Karpas-422 (cell line): ENCODE results near the gene RESP18. TPM values are rescaled to one million over a fixed set of nuclear protein-coding genes. Genes with fewer than 3 reads are reported as not detected.
"Not testable (repeated sequence)": the region's sequence is repeated elsewhere in the genome, so short reads cannot be mapped to it uniquely, and the experiment has no call there.

Experiments
- DNase-seq: peaks from one replicate; pipeline ENCODE4 v3.0.0-alpha.2; 2015
- H2AFZ ChIP-seq: fragments of 200-600 bp; sonication (generic); 2 replicates; pipeline ENCODE4 v1.6.1; 2014; ENCODE audit warnings: antibody characterized with exemption, low read length, mixed read lengths
- H3K27ac ChIP-seq: fragments of 200-600 bp; sonication (generic); 2 replicates; pipeline ENCODE4 v1.5.1; 2014; ENCODE audit warnings: mild to moderate bottlenecking, low read length, moderate library complexity
- H3K27me3 ChIP-seq: fragments of 200-600 bp; sonication (generic); 2 replicates; pipeline ENCODE4 v1.6.1; 2014; ENCODE audit warnings: low read length, mixed read lengths
- H3K36me3 ChIP-seq: fragments of 200-600 bp; sonication (generic); 2 replicates; pipeline ENCODE4 v1.6.1; 2014; ENCODE audit warnings: low read length, mixed read lengths; ENCODE audit not compliant: insufficient read depth
- H3K4me1 ChIP-seq: fragments of 200-600 bp; sonication (generic); 2 replicates; pipeline ENCODE4 v1.6.1; 2014; ENCODE audit warnings: mild to moderate bottlenecking, low read length, mixed read lengths
- H3K4me2 ChIP-seq: fragments of 200-600 bp; sonication (generic); 2 replicates; pipeline ENCODE4 v1.6.1; 2014; ENCODE audit warnings: low read length, low read depth, mild to moderate bottlenecking; ENCODE audit not compliant: poor library complexity, severe bottlenecking
- H3K4me3 ChIP-seq: fragments of 200-600 bp; sonication (generic); 2 replicates; pipeline ENCODE4 v1.5.1; 2014; ENCODE audit warnings: mild to moderate bottlenecking, antibody characterized with exemption, low read length, mixed read lengths
- H3K79me2 ChIP-seq: fragments of 200-600 bp; sonication (generic); 2 replicates; pipeline ENCODE4 v1.6.1; 2014; ENCODE audit warnings: mild to moderate bottlenecking, low read length, mixed read lengths
- H3K9ac ChIP-seq: fragments of 200-600 bp; sonication (generic); 2 replicates; pipeline ENCODE4 v1.6.0; 2014; ENCODE audit warnings: low read length
- H3K9me2 ChIP-seq: fragments of 200-600 bp; sonication (generic), shearing (Covaris generic); replicated peaks from 2 replicates; pipeline ENCODE4 v1.6.0; 2014; ENCODE audit warnings: mild to moderate bottlenecking, low read length, moderate library complexity; ENCODE audit not compliant: insufficient read depth
- H3K9me3 ChIP-seq: fragments of 300-700, 200-600 bp; sonication (generic); 2 replicates; pipeline ENCODE4 v1.6.1; 2014; ENCODE audit warnings: low read length, mixed read lengths
- H4K20me1 ChIP-seq: fragments of 200-600 bp; sonication (generic); 2 replicates; pipeline ENCODE4 v1.6.1; 2014; ENCODE audit warnings: mild to moderate bottlenecking, antibody characterized with exemption, low read length, low read depth; ENCODE audit not compliant: insufficient read depth
- total RNA-seq: library from RNA; depleted of rRNA; stranded (reverse); fragments of >200 nt; shearing (Covaris generic); gene quantifications from 2 replicates; pipeline ENCODE4 v1.2.3, GENCODE V29; 2014; ENCODE audit warnings: low replicate concordance

Gene RESP18
- total RNA-seq, 1 experiment from 2014 or later = not detected

DNA sequence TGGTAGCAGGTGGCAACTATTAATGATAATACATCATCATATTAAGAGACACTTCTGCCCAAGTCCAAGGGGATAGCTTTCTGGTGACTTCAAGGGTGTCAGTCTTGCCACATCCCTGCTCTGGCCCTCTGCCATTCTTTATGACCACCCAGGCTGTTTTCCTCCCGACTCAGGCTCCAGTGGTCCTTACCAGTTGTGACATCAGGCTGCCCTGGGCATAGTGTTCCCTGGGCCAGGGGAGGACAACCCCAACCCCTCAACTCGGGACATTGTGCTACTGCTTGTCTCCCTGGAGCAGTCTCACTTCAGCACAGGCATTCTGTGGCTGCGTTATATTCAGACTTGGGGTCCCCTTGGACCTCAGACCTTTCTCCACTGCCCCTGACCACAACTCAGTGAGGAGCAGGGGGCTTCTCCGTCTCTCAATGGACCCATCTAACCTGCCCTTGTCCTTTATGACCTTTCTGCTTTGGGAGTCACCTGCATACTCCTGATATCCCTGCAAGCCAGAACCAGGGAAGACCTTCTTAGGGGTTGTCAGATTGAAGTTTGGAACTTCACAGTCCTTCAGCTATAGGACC, 40.5 kb downstream of the RESP18 start:
- Histone ChIP-seq H3K79me2 (no peaks in the 10 kb centered on the region), H3K9me2 (no peaks in the 10 kb centered on the region), H3K9me3 (no peaks in the 10 kb centered on the region), H3K4me3 (no peak overlapping the region), H2AFZ (no peak overlapping the region), H3K4me2 (no peak overlapping the region), H3K36me3 (no peaks in the 10 kb centered on the region), H3K4me1 (peaks cover 12% of the 10 kb centered on the region), H3K9ac (no peak overlapping the region), H3K27me3 (0 out of 2 replicates have a peak, but pooled peaks cover 4% of the 10 kb centered on the region), H3K27ac (no peak overlapping the region), H4K20me1 (no peaks in the 10 kb centered on the region)
- DNase-seq = no peak

DNA sequence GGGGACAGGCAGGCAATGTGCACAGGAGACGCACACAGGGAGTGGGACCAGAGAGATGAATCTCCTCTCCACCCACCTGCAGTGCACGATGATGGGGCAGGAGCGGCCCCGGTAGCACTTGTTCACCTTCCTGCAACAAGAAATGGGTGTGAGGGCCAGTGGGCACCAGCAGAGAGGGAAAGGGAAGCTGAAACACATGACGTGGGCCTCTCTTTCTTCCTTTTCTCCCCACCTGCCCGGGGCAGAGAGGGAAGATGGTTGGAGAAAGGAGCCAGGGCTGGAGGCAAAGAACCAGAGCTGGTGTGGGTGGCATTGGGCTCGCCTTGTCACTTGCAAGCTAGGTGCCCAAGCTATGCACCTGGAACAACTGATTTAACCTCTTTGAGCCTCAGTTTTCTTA, 41.1 kb downstream of the RESP18 start:
- no peak overlapping the region for H3K9ac ChIP-seq
- H3K9me2 ChIP-seq = no peaks in the 10 kb centered on the region
- H3K4me2 ChIP-seq = no peak overlapping the region
- H3K36me3 ChIP-seq = no peaks in the 10 kb centered on the region
- peaks cover 12% of the 10 kb centered on the region for H3K4me1 ChIP-seq
- H4K20me1 ChIP-seq = no peaks in the 10 kb centered on the region
- no peak overlapping the region for H3K27ac ChIP-seq
- H2AFZ ChIP-seq = no peak overlapping the region
- no peaks in the 10 kb centered on the region for H3K9me3 ChIP-seq
- 0 out of 2 replicates have a peak, but pooled peaks cover 4% of the 10 kb centered on the region for H3K27me3 ChIP-seq
- no peaks in the 10 kb centered on the region for H3K79me2 ChIP-seq
- no peak for DNase-seq
- no peak overlapping the region for H3K4me3 ChIP-seq

DNA sequence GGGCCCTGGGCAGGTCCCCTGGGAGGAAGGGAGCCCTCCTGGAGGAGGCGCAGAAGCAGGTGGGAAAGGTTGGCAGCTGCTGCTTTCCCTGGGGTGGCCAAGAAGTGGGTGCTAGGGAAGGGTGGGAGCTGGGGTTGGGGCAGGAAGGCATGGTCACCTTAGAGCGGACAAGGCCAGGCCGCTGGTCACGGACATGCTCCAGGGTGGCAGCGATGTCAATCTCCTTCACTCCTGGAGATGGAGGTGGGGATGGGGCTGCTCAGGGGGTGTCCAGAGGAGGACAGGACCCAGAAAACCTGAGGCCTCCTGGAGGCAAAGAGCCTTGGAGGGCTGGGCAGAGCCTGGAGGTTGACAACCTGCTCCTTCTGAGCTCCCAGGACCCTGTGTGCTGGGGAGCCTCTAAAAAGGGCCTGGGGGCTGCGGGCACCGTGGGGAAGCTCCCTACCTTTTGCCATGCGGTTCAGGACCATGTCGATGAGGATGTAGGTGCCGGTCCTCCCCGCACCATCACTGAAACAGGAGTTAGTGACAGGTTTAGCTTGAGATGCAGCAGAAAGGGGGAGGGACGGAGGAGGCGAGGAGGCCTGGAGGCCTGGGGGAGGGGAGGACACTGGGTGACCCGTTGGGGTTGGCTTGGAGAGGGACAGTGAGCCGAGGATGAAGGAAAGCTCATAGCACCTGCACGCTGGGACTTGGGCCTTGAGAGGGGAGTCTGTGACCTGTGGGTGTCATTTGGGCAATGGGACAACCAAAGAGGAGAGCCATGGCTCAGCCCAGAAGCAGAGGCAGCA, 42.0 kb downstream of the RESP18 start:
- Histone ChIP-seq H3K9ac (no peak overlapping the region), H4K20me1 (no peaks in the 10 kb centered on the region), H3K9me3 (no peaks in the 10 kb centered on the region), H3K4me2 (no peak overlapping the region), H3K9me2 (no peaks in the 10 kb centered on the region), H3K27ac (no peak overlapping the region), H2AFZ (no peak overlapping the region), H3K4me3 (no peak overlapping the region), H3K27me3 (0 out of 2 replicates have a peak, but pooled peaks cover 3% of the 10 kb centered on the region), H3K36me3 (no peaks in the 10 kb centered on the region), H3K4me1 (peaks cover 12% of the 10 kb centered on the region), H3K79me2 (no peaks in the 10 kb centered on the region)
- DNase-seq = no peak

DNA sequence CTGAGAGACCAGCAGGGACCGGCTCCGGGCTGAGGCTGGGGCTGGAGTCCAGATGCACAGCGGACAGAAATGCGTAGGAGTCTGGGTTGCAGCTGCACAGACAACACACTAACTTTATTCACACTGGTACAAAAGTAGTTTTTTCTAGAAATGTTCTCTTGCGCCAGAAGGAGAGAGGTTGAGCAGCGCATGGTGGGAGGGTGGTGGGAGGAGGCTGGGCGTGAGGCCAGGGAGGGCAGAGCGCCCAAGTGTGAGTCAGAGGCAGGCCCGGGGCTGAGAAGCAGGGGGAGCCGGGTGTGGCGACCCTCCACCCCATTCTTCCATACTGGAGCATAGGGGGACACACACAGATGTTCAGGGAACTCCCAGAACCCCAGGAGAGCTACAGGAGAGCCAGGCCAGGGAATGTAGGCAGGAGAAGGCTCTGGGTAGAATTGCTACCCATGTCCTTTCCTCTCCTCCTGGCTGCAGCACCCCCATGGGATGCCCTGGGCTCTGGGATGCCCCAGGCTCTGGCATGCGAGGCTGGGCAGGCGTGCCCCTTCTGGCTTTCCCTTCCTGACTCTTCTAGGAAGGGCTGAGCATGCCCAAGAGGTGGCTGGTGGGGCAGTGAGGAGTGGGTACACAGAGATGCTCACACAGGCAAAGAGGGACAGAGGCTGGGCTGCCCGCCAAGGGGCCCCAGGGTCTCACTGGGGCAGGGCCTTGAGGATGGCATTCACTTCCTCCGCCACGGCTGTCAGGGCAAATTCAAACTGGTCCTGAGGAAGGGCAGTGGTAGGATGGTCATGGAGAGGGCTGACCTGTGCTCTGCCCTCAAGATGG, 42.8 kb downstream of the RESP18 start:
- no peak overlapping the region for H3K9ac ChIP-seq
- no peak for DNase-seq
- no peaks in the 10 kb centered on the region for H3K27me3 ChIP-seq
- H3K4me3 ChIP-seq = no peak overlapping the region
- H3K9me3 ChIP-seq = no peaks in the 10 kb centered on the region
- peaks cover 8% of the 10 kb centered on the region for H3K4me1 ChIP-seq
- no peaks in the 10 kb centered on the region for H3K36me3 ChIP-seq
- H3K27ac ChIP-seq = no peak overlapping the region
- no peaks in the 10 kb centered on the region for H3K79me2 ChIP-seq
- no peak overlapping the region for H3K4me2 ChIP-seq
- H3K9me2 ChIP-seq = no peaks in the 10 kb centered on the region
- H2AFZ ChIP-seq = no peak overlapping the region
- H4K20me1 ChIP-seq = no peaks in the 10 kb centered on the region

DNA sequence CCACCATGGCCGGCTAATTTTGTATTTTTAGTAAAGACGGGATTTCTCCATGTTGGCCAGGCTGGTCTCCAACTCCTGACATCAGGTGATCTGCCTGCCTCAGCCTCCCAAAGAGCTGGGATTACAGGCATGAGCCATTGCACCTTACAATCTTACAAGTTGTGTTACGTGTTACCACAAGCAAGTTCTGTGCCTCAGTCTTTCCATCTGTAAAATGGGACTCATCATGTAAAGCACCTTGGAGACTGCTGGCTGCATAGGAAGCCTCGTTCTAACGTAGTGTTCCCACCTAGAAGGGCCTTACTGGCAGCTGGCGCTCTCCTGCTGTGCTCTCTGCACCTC, 43.4 kb downstream of the RESP18 start:
- Histone ChIP-seq H3K9ac (no peak overlapping the region), H3K27ac (no peak overlapping the region), H4K20me1 (no peaks in the 10 kb centered on the region), H3K4me3 (no peak overlapping the region), H3K27me3 (no peaks in the 10 kb centered on the region), H3K4me1 (peaks cover 3% of the 10 kb centered on the region), H2AFZ (no peak overlapping the region), H3K79me2 (no peaks in the 10 kb centered on the region), H3K9me3 (no peaks in the 10 kb centered on the region), H3K4me2 (no peak overlapping the region), H3K9me2 (no peaks in the 10 kb centered on the region), H3K36me3 (no peaks in the 10 kb centered on the region)
- DNase-seq = no peak

DNA sequence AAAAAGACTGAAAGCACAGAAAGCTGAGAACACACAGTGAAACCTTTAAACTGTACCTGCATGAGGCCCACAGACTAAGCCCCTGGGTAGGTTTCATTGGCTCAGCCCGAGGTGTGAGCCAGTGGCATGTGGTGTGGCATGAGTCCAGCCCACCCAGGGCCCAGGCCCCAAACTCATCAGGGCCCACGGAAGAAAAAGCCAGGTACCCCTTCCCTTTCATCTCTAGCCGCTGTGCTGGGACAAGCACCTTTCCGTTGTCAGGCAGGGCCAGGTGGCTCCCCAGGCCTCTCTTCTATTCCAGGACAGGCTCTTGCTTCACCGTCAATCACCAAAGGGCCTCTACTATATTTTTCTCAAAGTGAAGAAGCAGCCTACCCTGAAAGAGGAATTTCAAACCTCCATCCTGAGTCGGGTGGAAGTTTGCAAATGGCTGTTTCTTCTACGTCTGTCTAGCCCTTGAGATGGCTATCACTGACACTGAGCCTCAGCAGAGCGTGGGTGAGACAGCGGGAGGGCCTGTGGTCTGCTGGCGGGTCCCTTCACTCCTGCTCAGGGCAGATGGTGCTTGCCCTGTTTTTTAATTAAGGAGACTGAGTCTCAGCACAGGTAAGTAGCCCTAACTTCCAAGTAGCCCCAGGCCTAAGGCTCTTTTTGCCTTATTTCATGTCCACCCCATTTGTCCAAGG, 44.8 kb downstream of the RESP18 start:
- H3K4me1 ChIP-seq = no peaks in the 10 kb centered on the region
- no peaks in the 10 kb centered on the region for H3K79me2 ChIP-seq
- no peaks in the 10 kb centered on the region for H3K27me3 ChIP-seq
- DNase-seq = no peak
- no peak overlapping the region for H2AFZ ChIP-seq
- no peak overlapping the region for H3K4me3 ChIP-seq
- H4K20me1 ChIP-seq = no peaks in the 10 kb centered on the region
- no peaks in the 10 kb centered on the region for H3K9me3 ChIP-seq
- no peaks in the 10 kb centered on the region for H3K36me3 ChIP-seq
- H3K4me2 ChIP-seq = no peak overlapping the region
- H3K9me2 ChIP-seq = no peaks in the 10 kb centered on the region
- H3K27ac ChIP-seq = no peak overlapping the region
- H3K9ac ChIP-seq = no peak overlapping the region

DNA sequence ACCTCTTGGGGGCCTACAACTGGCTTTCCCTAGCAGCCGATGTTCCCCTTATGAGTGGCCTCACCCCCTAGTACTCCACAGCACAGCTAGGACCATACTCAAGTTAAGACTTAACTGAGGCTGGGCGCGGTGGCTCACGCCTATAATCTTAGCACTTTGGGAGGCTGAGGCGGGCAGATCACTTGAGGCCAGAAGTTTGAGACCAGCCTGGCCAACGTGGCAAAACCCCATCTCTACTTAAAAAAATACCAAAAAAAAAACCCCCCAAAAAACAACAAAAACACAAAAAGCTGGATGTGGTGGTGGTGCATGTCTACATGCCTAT, 45.5 kb downstream of the RESP18 start:
- not testable (repeated sequence) for H3K4me2 ChIP-seq, H3K4me3 ChIP-seq, H4K20me1 ChIP-seq, DNase-seq, H3K9me2 ChIP-seq, H3K9ac ChIP-seq, H3K36me3 ChIP-seq, H3K27me3 ChIP-seq, H2AFZ ChIP-seq, H3K79me2 ChIP-seq, H3K27ac ChIP-seq, H3K9me3 ChIP-seq, H3K4me1 ChIP-seq
